HFFc6 (cell line): ENCODE results near the gene RNF224. TPM values are rescaled to one million over a fixed set of nuclear protein-coding genes. Genes with fewer than 3 reads are reported as not detected.

Source experiments
- DNase-seq: peaks from one replicate; pipeline ENCODE4 v3.0.0-alpha.2; 2018
- H3K27ac Mint-ChIP-seq: 2 replicates; pipeline ENCODE4 v1.8.0; 2020; ENCODE audit warnings: mild to moderate bottlenecking, mixed read lengths
- H3K27me3 Mint-ChIP-seq: 2 replicates; pipeline ENCODE4 v1.8.0; 2021; ENCODE audit warnings: mild to moderate bottlenecking, moderate library complexity, mixed read lengths; ENCODE audit not compliant: insufficient read depth
- H3K36me3 Mint-ChIP-seq: 2 replicates; pipeline ENCODE4 v1.8.0; 2021; ENCODE audit warnings: low read depth, mixed read lengths
- H3K4me1 Mint-ChIP-seq: 2 replicates; pipeline ENCODE4 v1.8.0; 2020; ENCODE audit warnings: low read depth, mixed read lengths
- H3K4me3 Mint-ChIP-seq: 2 replicates; pipeline ENCODE4 v1.8.0; 2020; ENCODE audit warnings: mild to moderate bottlenecking, moderate library complexity, mixed read lengths
- H3K9me3 Mint-ChIP-seq: 2 replicates; pipeline ENCODE4 v1.8.0; 2020; ENCODE audit warnings: mild to moderate bottlenecking, mixed read lengths
- total RNA-seq, 6 experiments: library from RNA; stranded (reverse); fragmentation: NEBNext Ultra II Directional; extraction: Animal tissue kit (Norgen Biotek cat#: 25700); gene quantifications; 2 replicates in 1 of 6; 3 replicates in 5 of 6; pipeline ENCODE4 v1.2.3, GENCODE V29; 2021
- TF ChIP-seq, protein P1 (sequence below): fragments of 200-600 bp; sonication (generic); IDR thresholded peaks from 2 replicates; pipeline ENCODE4 v1.5.0; 2021; ENCODE audit warnings: antibody characterized with exemption, mild to moderate bottlenecking

Gene RNF224
- total RNA-seq, 6 experiments from 2014 or later: not detected

GRCh38 chr9:137232510-137232909 lies 5.2 kb downstream of the RNF224 start:
- no peaks in the 10 kb centered on the region for H3K27me3 Mint-ChIP-seq
- no peaks in the 10 kb centered on the region for H3K9me3 Mint-ChIP-seq
- TF ChIP-seq, protein P1, sequence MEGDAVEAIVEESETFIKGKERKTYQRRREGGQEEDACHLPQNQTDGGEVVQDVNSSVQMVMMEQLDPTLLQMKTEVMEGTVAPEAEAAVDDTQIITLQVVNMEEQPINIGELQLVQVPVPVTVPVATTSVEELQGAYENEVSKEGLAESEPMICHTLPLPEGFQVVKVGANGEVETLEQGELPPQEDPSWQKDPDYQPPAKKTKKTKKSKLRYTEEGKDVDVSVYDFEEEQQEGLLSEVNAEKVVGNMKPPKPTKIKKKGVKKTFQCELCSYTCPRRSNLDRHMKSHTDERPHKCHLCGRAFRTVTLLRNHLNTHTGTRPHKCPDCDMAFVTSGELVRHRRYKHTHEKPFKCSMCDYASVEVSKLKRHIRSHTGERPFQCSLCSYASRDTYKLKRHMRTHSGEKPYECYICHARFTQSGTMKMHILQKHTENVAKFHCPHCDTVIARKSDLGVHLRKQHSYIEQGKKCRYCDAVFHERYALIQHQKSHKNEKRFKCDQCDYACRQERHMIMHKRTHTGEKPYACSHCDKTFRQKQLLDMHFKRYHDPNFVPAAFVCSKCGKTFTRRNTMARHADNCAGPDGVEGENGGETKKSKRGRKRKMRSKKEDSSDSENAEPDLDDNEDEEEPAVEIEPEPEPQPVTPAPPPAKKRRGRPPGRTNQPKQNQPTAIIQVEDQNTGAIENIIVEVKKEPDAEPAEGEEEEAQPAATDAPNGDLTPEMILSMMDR: no peak
- H3K27ac Mint-ChIP-seq: no peak overlapping the region
- DNase-seq: no peak
- peaks cover 4% of the 10 kb centered on the region for H3K4me1 Mint-ChIP-seq
- H3K4me3 Mint-ChIP-seq: no peak overlapping the region
- H3K36me3 Mint-ChIP-seq: no peaks in the 10 kb centered on the region

DNA sequence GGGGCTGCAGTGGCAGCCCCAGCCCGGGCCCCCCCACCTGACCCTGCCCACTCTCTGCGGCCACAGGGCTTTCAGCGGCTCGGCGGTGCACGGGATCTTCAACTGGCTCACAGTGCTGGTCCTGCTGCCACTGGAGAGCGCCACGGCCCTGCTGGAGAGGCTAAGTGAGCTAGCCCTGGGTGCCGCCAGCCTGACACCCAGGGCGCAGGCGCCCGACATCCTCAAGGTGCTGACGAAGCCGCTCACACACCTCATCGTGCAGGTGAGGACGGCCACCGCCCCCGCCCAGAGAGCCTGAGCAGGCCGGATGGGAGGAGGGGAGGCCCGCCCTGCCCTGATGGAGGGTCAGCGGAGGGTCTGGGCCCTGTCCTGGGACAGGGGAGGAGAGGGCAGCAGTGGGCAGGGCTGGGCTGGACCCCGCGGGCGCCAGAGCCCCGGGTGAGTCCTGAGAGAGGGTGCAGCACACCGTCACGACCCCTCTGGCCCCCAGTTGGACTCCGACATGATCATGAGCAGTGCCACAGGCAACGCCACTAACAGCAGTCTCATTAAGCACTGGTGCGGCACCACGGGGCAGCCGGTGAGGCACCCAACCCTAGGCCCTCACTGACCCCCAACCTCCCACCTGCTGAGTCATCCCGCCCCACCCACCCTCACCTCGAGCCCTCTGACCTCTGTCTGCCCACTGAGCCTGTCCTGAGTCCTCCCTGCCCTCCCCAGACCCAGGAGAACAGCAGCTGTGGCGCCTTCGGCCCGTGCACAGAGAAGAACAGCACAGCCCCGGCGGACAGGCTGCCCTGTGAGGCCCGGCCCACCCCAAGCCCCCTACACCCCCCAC lies 6.1 kb downstream of the RNF224 start:
- no peak overlapping the region for H3K4me3 Mint-ChIP-seq
- H3K27me3 Mint-ChIP-seq: no peaks in the 10 kb centered on the region
- H3K4me1 Mint-ChIP-seq: no peaks in the 10 kb centered on the region
- no peak for DNase-seq
- no peak overlapping the region for H3K27ac Mint-ChIP-seq
- H3K9me3 Mint-ChIP-seq: no peaks in the 10 kb centered on the region
- TF ChIP-seq, protein P1: no peak
- H3K36me3 Mint-ChIP-seq: no peaks in the 10 kb centered on the region

GRCh38 chr9:137234055-137234697 lies 6.9 kb downstream of the RNF224 start:
- H3K36me3 Mint-ChIP-seq: no peaks in the 10 kb centered on the region
- H3K27ac Mint-ChIP-seq: no peak overlapping the region
- no peaks in the 10 kb centered on the region for H3K27me3 Mint-ChIP-seq
- no peak overlapping the region for H3K4me3 Mint-ChIP-seq
- H3K4me1 Mint-ChIP-seq: peaks cover 6% of the 10 kb centered on the region
- TF ChIP-seq, protein P1: no peak
- H3K9me3 Mint-ChIP-seq: no peaks in the 10 kb centered on the region
- no peak for DNase-seq

GRCh38 chr9:137234758-137235423 lies 7.6 kb downstream of the RNF224 start:
- H3K4me3 Mint-ChIP-seq: no peak overlapping the region

More at GRCh38 chr9:137234758-137235423, 7.6 kb downstream of the RNF224 start:
- Mint-ChIP-seq H3K36me3 (no peaks in the 10 kb centered on the region), H3K4me1 (peaks cover 7% of the 10 kb centered on the region), H3K27ac (no peak overlapping the region), H3K27me3 (no peaks in the 10 kb centered on the region; the same call in 1 of the 2 replicates), H3K9me3 (no peaks in the 10 kb centered on the region)
- no peak for DNase-seq
- TF ChIP-seq, protein P1: no peak
